ENCODE results near the gene SCRT2.

Gene SCRT2

DNA sequence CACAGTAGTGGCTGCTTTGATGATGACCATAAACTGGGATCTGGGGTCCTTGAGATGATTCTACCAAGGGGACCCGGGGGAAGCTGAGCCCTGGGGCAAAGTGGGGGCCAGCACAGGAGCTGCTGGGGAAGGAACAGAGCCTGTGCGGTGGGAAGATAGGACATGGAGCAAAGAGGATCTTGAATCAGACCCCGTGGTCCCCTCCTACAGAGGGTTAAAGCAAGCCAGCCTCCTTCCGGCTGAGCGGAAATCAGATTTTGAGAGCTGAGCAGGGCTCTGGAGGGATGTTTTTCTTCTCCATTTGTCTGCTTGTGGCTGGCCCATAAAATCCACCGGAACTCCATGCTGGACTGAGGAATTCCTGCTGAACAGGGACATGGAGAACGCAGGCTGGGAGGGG lies 55.4 kb downstream of the SCRT2 start:
- TF ChIP-seq CTCF (IDR thresholded peaks at IDR 0.05; ENCODE audit: extremely low read depth, insufficient read depth, missing control alignments): no peak
- in situ Hi-C loops (cut with MboI; ENCODE audit: low pct_unique_long_range_greater_than_20kb, low sequenced_read_pairs, unreplicated experiment): no loop called here
- DNase-seq (ENCODE audit: low spot score): no peak

GRCh38 chr20:618980-619379 lies 56.6 kb downstream of the SCRT2 start:
- DNase-seq (ENCODE audit: low spot score): no peak
- TF ChIP-seq CTCF (IDR thresholded peaks at IDR 0.05; ENCODE audit: extremely low read depth, insufficient read depth, missing control alignments): no peak
- in situ Hi-C loops (cut with MboI; ENCODE audit: low pct_unique_long_range_greater_than_20kb, low sequenced_read_pairs, unreplicated experiment): no loop called here

GRCh38 chr20:617934-618690 lies 57.5 kb downstream of the SCRT2 start:
- no peak for TF ChIP-seq CTCF (IDR thresholded peaks at IDR 0.05; ENCODE audit: extremely low read depth, insufficient read depth, missing control alignments)
- in situ Hi-C loops (cut with MboI; ENCODE audit: low pct_unique_long_range_greater_than_20kb, low sequenced_read_pairs, unreplicated experiment): no loop called here
- no peak for DNase-seq (ENCODE audit: low spot score)

DNA sequence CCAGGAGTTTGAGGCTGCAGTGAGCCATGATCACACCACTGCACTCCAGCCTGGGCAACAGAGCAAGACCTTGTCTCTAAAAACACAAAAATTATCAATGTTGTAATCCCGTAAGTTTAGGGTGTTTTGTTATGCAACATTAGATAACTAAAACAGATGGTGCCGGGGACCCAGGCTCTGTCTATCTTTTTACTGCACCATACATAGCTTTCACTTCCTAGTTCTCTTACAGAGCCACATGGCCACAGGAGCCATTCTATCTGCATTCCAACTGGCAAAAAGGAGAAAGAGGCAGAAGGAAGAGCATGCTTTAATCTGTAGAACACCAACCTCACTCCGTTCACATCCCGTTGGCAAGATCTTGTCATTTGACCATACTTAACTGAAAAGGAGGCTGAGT lies 60.1 kb downstream of the SCRT2 start:
- in situ Hi-C loops (cut with MboI; ENCODE audit: low pct_unique_long_range_greater_than_20kb, low sequenced_read_pairs, unreplicated experiment): no loop called here
- DNase-seq (ENCODE audit: low spot score): no peak
- TF ChIP-seq CTCF (IDR thresholded peaks at IDR 0.05; ENCODE audit: extremely low read depth, insufficient read depth, missing control alignments): no peak

DNA sequence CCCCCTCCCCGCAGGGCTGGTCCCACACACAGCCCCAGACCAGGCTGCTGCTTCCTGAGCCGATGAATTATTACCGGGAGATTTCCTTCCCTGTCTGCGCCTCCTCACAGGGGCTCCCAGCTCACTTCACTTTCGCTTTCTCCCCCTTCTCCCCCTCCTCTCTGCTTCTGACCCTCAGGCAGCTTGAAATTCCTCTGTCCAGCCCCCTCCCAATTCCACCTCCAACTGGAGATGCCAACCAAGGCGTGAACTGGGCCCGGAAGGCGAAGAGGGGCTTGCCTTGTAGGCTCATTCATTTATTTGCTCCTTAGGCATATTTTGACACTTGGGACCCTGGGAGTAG lies 63.8 kb downstream of the SCRT2 start:
- TF ChIP-seq CTCF (IDR thresholded peaks at IDR 0.05; ENCODE audit: extremely low read depth, insufficient read depth, missing control alignments): no peak
- DNase-seq (ENCODE audit: low spot score): no peak
- in situ Hi-C loops (cut with MboI; ENCODE audit: low pct_unique_long_range_greater_than_20kb, low sequenced_read_pairs, unreplicated experiment): no loop called here
